Prostate gland (tissue), 2 donors: ENCODE results near the gene CTNNBL1.
"Not testable (repeated sequence)": the region's sequence is repeated elsewhere in the genome, so short reads cannot be mapped to it uniquely, and the experiment has no call there.

Experiments used
- POLR2A ChIP-seq: fragments of 450-650 bp; IDR thresholded peaks from one replicate; pipeline ENCODE4 v1.6.1; 2016; ENCODE audit warnings: antibody characterized with exemption, mild to moderate bottlenecking
- TF ChIP-seq, protein P1 (sequence below), 4 experiments: fragments of 200-600 bp in 2 of 4; fragments of 450-650 bp in 2 of 4; sonication (generic) in 2 of 4; IDR thresholded peaks; 1 replicate in 3 of 4; 2 replicates in 1 of 4; pipeline ENCODE4 v1.5.1; 2016 to 2019; ENCODE audit warnings: antibody characterized with exemption in 4 of 4, mild to moderate bottlenecking in 2 of 4, moderate library complexity in 2 of 4

DNA sequence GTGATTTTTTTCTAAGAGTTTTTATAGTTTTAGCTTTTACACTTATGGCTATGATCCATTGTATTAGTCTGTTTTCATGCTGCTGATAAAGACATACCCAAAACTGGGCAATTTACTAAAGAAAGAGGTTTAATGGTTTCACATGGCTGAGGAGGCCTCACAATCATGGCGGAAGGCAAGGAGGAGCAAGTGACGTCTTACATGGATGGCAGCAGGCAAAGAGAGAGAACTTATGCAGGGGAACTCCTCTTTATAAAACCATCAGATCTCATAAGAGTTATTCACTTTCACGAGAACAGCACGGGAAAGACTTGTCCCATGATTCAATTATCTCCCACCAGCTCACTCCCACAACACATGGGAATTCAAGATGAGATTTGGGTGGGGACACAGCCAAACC, 29.2 kb upstream of the CTNNBL1 start:
- TF ChIP-seq, protein P1, sequence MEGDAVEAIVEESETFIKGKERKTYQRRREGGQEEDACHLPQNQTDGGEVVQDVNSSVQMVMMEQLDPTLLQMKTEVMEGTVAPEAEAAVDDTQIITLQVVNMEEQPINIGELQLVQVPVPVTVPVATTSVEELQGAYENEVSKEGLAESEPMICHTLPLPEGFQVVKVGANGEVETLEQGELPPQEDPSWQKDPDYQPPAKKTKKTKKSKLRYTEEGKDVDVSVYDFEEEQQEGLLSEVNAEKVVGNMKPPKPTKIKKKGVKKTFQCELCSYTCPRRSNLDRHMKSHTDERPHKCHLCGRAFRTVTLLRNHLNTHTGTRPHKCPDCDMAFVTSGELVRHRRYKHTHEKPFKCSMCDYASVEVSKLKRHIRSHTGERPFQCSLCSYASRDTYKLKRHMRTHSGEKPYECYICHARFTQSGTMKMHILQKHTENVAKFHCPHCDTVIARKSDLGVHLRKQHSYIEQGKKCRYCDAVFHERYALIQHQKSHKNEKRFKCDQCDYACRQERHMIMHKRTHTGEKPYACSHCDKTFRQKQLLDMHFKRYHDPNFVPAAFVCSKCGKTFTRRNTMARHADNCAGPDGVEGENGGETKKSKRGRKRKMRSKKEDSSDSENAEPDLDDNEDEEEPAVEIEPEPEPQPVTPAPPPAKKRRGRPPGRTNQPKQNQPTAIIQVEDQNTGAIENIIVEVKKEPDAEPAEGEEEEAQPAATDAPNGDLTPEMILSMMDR (IDR thresholded peaks at IDR 0.05): not testable (repeated sequence)
- TF ChIP-seq POLR2A: not testable (repeated sequence)
